Panc1 (cell line): ENCODE data around the gene BBX.

Source experiments
- POLR2AphosphoS5 ChIP-seq: IDR thresholded peaks from 2 replicates; pipeline ENCODE4 v1.6.1; 2012; ENCODE audit warnings: mild to moderate bottlenecking, low read depth, low read length, moderate library complexity
- TCF7L2 ChIP-seq: IDR thresholded peaks from 2 replicates; pipeline ENCODE4 v1.6.1; 2011; ENCODE audit warnings: mild to moderate bottlenecking, low read depth, low read length, inconsistent platforms
- TF ChIP-seq, protein P1 (sequence below): fragments of 450-650 bp; IDR thresholded peaks from 2 replicates; pipeline ENCODE4 v1.5.1; 2017; ENCODE audit warnings: mild to moderate bottlenecking
- TF ChIP-seq, protein P2 (sequence below), 2 experiments: IDR thresholded peaks; 2 replicates each; pipeline ENCODE4 v1.6.1; 2011 to 2012; ENCODE audit warnings: low read depth in 2 of 2, control low read depth in 1 of 2, low read length in 1 of 2, mild to moderate bottlenecking in 1 of 2, moderate library complexity in 1 of 2; ENCODE audit not compliant: insufficient read depth in 1 of 2

DNA sequence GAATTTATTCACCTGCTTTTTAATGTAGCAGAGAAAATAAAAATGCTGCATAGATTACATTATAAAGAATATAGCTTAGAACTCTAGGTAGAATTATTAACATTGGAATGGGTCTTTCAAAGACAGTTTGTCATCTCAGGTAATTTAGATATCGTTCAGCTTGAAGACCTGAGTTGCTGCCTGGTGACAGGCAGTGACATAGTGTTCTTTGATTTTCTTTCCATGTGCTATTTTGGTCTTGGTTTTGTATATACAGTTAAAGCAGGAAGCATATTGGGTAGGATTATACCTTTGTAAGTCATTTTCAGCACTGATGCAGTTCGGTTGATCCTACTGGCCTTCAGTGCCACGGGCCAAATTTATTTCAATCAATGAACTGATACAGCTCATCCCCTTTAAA lies 98.7 kb downstream of the BBX start:
- TF ChIP-seq, protein P1, sequence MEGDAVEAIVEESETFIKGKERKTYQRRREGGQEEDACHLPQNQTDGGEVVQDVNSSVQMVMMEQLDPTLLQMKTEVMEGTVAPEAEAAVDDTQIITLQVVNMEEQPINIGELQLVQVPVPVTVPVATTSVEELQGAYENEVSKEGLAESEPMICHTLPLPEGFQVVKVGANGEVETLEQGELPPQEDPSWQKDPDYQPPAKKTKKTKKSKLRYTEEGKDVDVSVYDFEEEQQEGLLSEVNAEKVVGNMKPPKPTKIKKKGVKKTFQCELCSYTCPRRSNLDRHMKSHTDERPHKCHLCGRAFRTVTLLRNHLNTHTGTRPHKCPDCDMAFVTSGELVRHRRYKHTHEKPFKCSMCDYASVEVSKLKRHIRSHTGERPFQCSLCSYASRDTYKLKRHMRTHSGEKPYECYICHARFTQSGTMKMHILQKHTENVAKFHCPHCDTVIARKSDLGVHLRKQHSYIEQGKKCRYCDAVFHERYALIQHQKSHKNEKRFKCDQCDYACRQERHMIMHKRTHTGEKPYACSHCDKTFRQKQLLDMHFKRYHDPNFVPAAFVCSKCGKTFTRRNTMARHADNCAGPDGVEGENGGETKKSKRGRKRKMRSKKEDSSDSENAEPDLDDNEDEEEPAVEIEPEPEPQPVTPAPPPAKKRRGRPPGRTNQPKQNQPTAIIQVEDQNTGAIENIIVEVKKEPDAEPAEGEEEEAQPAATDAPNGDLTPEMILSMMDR: no peak
- TF ChIP-seq POLR2AphosphoS5: no peak
- TF ChIP-seq, protein P2, sequence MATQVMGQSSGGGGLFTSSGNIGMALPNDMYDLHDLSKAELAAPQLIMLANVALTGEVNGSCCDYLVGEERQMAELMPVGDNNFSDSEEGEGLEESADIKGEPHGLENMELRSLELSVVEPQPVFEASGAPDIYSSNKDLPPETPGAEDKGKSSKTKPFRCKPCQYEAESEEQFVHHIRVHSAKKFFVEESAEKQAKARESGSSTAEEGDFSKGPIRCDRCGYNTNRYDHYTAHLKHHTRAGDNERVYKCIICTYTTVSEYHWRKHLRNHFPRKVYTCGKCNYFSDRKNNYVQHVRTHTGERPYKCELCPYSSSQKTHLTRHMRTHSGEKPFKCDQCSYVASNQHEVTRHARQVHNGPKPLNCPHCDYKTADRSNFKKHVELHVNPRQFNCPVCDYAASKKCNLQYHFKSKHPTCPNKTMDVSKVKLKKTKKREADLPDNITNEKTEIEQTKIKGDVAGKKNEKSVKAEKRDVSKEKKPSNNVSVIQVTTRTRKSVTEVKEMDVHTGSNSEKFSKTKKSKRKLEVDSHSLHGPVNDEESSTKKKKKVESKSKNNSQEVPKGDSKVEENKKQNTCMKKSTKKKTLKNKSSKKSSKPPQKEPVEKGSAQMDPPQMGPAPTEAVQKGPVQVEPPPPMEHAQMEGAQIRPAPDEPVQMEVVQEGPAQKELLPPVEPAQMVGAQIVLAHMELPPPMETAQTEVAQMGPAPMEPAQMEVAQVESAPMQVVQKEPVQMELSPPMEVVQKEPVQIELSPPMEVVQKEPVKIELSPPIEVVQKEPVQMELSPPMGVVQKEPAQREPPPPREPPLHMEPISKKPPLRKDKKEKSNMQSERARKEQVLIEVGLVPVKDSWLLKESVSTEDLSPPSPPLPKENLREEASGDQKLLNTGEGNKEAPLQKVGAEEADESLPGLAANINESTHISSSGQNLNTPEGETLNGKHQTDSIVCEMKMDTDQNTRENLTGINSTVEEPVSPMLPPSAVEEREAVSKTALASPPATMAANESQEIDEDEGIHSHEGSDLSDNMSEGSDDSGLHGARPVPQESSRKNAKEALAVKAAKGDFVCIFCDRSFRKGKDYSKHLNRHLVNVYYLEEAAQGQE (IDR thresholded peaks at IDR 0.05; ENCODE audit: insufficient read depth in 1 of 2, low read depth in 2 of 2, low read length in 1 of 2): no peak
- no peak for TF ChIP-seq TCF7L2
